ENCODE data around the gene KCNJ12. TPM values are rescaled to one million over a fixed set of nuclear protein-coding genes. Genes with fewer than 3 reads are reported as not detected.

Gene KCNJ12
- total RNA-seq, result 2.3 and 4.5 TPM in 2 replicates

DNA sequence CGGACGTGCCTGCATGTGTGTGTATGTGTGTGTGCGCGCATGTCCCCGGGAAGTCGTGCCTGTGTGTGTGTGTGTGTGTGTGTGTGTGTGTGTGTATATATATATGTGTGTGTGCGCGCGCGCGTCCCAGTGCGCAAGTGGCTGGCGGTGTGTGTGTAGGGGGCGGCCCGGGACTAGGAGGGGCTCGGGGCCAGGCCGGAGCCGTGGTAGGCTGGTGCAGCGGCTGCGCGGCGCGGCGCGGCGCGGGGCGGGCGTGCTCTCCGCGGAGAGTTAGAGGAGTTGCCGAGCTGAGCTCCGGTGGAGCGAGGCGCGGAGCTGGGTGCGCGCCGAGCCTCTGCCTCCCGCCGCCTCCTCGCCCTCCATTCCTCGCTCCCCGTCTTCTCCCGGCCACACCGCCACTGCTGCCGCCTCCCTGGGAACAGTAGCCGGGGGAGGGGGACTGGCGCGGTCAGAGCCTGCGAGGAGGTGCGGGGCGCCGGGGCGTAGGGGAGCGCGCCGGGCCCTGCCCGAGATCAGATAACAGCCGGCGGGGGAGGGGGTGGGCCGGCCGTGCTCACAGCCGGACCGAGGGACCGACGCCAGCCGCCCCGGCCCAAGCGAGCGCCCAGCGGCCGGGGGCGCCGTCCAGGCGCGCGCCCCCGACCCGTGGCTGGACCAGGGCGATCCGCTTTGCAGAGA is at the start of gene KCNJ12:
TSS of gene KCNJ12 (plus strand) at position 277 of the 678 bp plus-strand sequence. CDS start 38,986 bp downstream, outside the sequence.

Other genes starting within 250 kb of the KCNJ12 start
- 12.6 and 18.3 TPM in 2 replicates for gene DHRS7B, start 249.4 kb upstream of the KCNJ12 start, total RNA-seq
- 17.7 and 21.0 TPM in 2 replicates for gene TMEM11, start 162.2 kb upstream of the KCNJ12 start, total RNA-seq
- 11.2 and 16.3 TPM in 2 replicates for gene NATD1, start 122.9 kb upstream of the KCNJ12 start, total RNA-seq
- 46.7 and 59.2 TPM in 2 replicates for gene MAP2K3, start 91.6 kb upstream of the KCNJ12 start, total RNA-seq